Liver (tissue), 9 donors: Measurements from ENCODE around the gene ZNF827. TPM values are rescaled to one million over a fixed set of nuclear protein-coding genes. Genes with fewer than 3 reads are reported as not detected.

Source experiments
- DNase-seq: peaks from one replicate; pipeline ENCODE4 v3.0.0-alpha.2; 2017; ENCODE audit warnings: low spot score
- H3K27ac ChIP-seq, 2 donors: one replicate each; pipeline ENCODE4 v1.7.0; 2013; ENCODE audit warnings: inconsistent platforms in 2 of 2, low read length in 2 of 2, control low read depth in 1 of 2, low read depth in 1 of 2, mild to moderate bottlenecking in 1 of 2
- H3K27me3 ChIP-seq, 4 donors: one replicate each; pipeline versions ENCODE4 v1.6.1 to v1.7.0; 2013; ENCODE audit warnings: low read length in 3 of 4, inconsistent platforms in 1 of 4, mild to moderate bottlenecking in 1 of 4, moderate library complexity in 1 of 4; ENCODE audit not compliant: control insufficient read depth in 4 of 4, insufficient read depth in 4 of 4
- H3K36me3 ChIP-seq, 4 donors: one replicate each; pipeline versions ENCODE4 v1.6.1 to v1.7.0; 2013; ENCODE audit warnings: low read length in 3 of 4, mild to moderate bottlenecking in 3 of 4, low read depth in 1 of 4, moderate library complexity in 1 of 4; ENCODE audit not compliant: control insufficient read depth in 4 of 4, insufficient read depth in 3 of 4
- H3K4me1 ChIP-seq, 4 donors: one replicate each; pipeline versions ENCODE4 v1.6.1 to v1.7.0; 2013; ENCODE audit warnings: low read length in 3 of 4, mild to moderate bottlenecking in 3 of 4, moderate library complexity in 1 of 4; ENCODE audit not compliant: control insufficient read depth in 4 of 4, insufficient read depth in 4 of 4
- H3K4me3 ChIP-seq, 3 donors: one replicate each; pipeline versions ENCODE4 v1.6.1 to v1.7.0; 2013; ENCODE audit warnings: low read length in 3 of 3, control low read depth in 1 of 3, low read depth in 1 of 3, mild to moderate bottlenecking in 1 of 3
- H3K9ac ChIP-seq, 2 donors: one replicate each; pipeline ENCODE4 v1.7.0; 2013; ENCODE audit warnings: low read length in 2 of 2, mild to moderate bottlenecking in 2 of 2, moderate library complexity in 2 of 2, control low read depth in 1 of 2, low read depth in 1 of 2
- H3K9me3 ChIP-seq, 4 donors: one replicate each; pipeline versions ENCODE4 v1.6.1 to v1.7.0; 2013; ENCODE audit warnings: low read length in 3 of 4; ENCODE audit not compliant: control insufficient read depth in 4 of 4
- EGR1 ChIP-seq, 2 donors: IDR thresholded peaks; 2 replicates each; pipeline ENCODE4 v1.6.1; 2016 to 2018; ENCODE audit warnings: antibody characterized with exemption in 2 of 2, low read depth in 2 of 2
- FOXA1 ChIP-seq: IDR thresholded peaks from 2 replicates; pipeline ENCODE4 v1.6.1; 2016; ENCODE audit warnings: antibody characterized with exemption
- FOXA2 ChIP-seq: IDR thresholded peaks from 2 replicates; pipeline ENCODE4 v1.6.1; 2016; ENCODE audit warnings: antibody characterized with exemption
- GABPA ChIP-seq, 2 donors: IDR thresholded peaks in 1 of 2; conservative IDR thresholded peaks in 1 of 2; 2 replicates each; pipeline ENCODE4 v1.6.1; 2016; ENCODE audit warnings: antibody characterized with exemption in 2 of 2, mild to moderate bottlenecking in 1 of 2, moderate library complexity in 1 of 2
- HNF4A ChIP-seq, 2 donors: conservative IDR thresholded peaks; 2 replicates each; pipeline ENCODE4 v1.6.1; 2016; ENCODE audit warnings: antibody characterized with exemption in 2 of 2, mild to moderate bottlenecking in 2 of 2
- HNF4G ChIP-seq: IDR thresholded peaks from 2 replicates; pipeline ENCODE4 v1.6.1; 2016; ENCODE audit warnings: antibody characterized with exemption
- JUND ChIP-seq, 2 donors: IDR thresholded peaks; 2 replicates each; pipeline ENCODE4 v1.6.1; 2016; ENCODE audit warnings: antibody characterized with exemption in 2 of 2
- NR2F2 ChIP-seq: IDR thresholded peaks from 2 replicates; pipeline ENCODE4 v1.6.1; 2016; ENCODE audit warnings: antibody characterized with exemption
- RAD21 ChIP-seq, 2 donors: IDR thresholded peaks; 2 replicates each; pipeline ENCODE4 v1.6.1; 2016; ENCODE audit warnings: antibody characterized with exemption in 2 of 2, mild to moderate bottlenecking in 2 of 2
- RXRA ChIP-seq, 2 donors: IDR thresholded peaks; 2 replicates each; pipeline ENCODE4 v1.6.1; 2017 to 2018; ENCODE audit warnings: antibody characterized with exemption in 2 of 2, mild to moderate bottlenecking in 1 of 2
- TAF1 ChIP-seq: conservative IDR thresholded peaks from 2 replicates; pipeline ENCODE4 v1.6.1; 2016; ENCODE audit warnings: antibody characterized with exemption, mild to moderate bottlenecking
- WGBS: extraction: QIAGEN DNeasy Blood & Tissue Kit; methylation state at CpG from one replicate; pipeline ENCODE4 v1.1.7; 2013; 5-methylcytosine and 5-hydroxymethylcytosine counted together
- polyA plus RNA-seq, 2 donors: library from polyadenylated mRNA; stranded (reverse) in 1 of 2; unstranded in 1 of 2; fragments of 200-250 nt in 1 of 2; fragments of >200 nt in 1 of 2; fragmentation: Nextera tagmentation in 1 of 2; extraction: Ambion mirVana in 1 of 2; gene quantifications; one replicate each; pipeline versions ENCODE4 v1.2.1 to v1.2.3, GENCODE V29; 2013 to 2015
- total RNA-seq, 2 donors: library from RNA; depleted of rRNA; stranded (reverse); fragments of >200 nt; gene quantifications; one replicate each; pipeline ENCODE4 v1.2.3, GENCODE V29; 2014
- TF ChIP-seq, protein P1 (sequence below): IDR thresholded peaks from 2 replicates; pipeline ENCODE4 v1.6.1; 2016; ENCODE audit warnings: antibody characterized with exemption
- TF ChIP-seq, protein P2 (sequence below): IDR thresholded peaks from 2 replicates; pipeline ENCODE4 v1.6.1; 2016; ENCODE audit warnings: antibody characterized with exemption, mild to moderate bottlenecking
- TF ChIP-seq, protein P3 (sequence below): fragments of 150-350 bp; IDR thresholded peaks from 2 replicates; pipeline ENCODE4 v1.5.1; 2017; ENCODE audit warnings: improper control_type of control experiment, low read depth, low read length; ENCODE audit not compliant: missing input control
- donor health status: healthy.
- donor health status: healthy.
- donor health status: healthy.
- donor health status: healthy.
- donor health status: healthy.

The ZNF827 gene
- total and polyA plus RNA-seq, 4 donors: 0.46 to 2.9 (median 1.2) TPM

DNA sequence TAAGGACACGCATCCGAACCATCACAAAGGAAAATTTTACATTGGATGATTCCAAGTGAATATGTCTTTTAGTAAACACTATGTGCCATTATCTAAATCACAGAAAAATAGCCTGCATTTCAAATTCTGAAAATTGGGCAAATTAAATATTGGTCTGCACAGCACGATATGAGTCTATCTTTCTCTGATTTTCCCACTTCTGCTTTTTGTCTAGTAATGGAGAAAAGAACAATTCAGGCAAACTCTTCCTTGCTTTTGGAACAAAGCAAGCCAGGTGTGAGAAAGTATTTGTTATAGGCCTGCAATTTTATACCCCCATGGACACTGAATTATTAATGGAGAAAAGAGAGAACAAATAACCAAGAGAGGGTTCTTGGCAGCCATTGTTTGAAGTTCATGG is 97.8 kb downstream of the ZNF827 start:
- no peak overlapping the region for H3K9ac ChIP-seq
- 96% methylated on average over 3 of the region's 3 CpGs for WGBS
- no peaks in the 10 kb centered on the region for H3K9me3 ChIP-seq
- no peak overlapping the region for H3K27ac ChIP-seq
- H3K36me3 ChIP-seq: no peaks in the 10 kb centered on the region
- no peak for DNase-seq
- no peaks in the 10 kb centered on the region for H3K4me1 ChIP-seq
- TF ChIP-seq NR2F2: no peak
- no peak for TF ChIP-seq RXRA (IDR thresholded peaks at IDR 0.05)
- no peak for TF ChIP-seq FOXA2
- TF ChIP-seq HNF4G: no peak
- TF ChIP-seq, protein P1, sequence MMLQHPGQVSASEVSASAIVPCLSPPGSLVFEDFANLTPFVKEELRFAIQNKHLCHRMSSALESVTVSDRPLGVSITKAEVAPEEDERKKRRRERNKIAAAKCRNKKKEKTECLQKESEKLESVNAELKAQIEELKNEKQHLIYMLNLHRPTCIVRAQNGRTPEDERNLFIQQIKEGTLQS: no peak
- TF ChIP-seq, protein P2, sequence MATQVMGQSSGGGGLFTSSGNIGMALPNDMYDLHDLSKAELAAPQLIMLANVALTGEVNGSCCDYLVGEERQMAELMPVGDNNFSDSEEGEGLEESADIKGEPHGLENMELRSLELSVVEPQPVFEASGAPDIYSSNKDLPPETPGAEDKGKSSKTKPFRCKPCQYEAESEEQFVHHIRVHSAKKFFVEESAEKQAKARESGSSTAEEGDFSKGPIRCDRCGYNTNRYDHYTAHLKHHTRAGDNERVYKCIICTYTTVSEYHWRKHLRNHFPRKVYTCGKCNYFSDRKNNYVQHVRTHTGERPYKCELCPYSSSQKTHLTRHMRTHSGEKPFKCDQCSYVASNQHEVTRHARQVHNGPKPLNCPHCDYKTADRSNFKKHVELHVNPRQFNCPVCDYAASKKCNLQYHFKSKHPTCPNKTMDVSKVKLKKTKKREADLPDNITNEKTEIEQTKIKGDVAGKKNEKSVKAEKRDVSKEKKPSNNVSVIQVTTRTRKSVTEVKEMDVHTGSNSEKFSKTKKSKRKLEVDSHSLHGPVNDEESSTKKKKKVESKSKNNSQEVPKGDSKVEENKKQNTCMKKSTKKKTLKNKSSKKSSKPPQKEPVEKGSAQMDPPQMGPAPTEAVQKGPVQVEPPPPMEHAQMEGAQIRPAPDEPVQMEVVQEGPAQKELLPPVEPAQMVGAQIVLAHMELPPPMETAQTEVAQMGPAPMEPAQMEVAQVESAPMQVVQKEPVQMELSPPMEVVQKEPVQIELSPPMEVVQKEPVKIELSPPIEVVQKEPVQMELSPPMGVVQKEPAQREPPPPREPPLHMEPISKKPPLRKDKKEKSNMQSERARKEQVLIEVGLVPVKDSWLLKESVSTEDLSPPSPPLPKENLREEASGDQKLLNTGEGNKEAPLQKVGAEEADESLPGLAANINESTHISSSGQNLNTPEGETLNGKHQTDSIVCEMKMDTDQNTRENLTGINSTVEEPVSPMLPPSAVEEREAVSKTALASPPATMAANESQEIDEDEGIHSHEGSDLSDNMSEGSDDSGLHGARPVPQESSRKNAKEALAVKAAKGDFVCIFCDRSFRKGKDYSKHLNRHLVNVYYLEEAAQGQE: no peak
- no peak for TF ChIP-seq GABPA (IDR thresholded peaks at IDR 0.05 in 1 of 2, conservative IDR thresholded peaks at IDR 0.05 in 1 of 2)
- TF ChIP-seq JUND (IDR thresholded peaks at IDR 0.05): no peak
- no peak for TF ChIP-seq EGR1 (IDR thresholded peaks at IDR 0.05; ENCODE audit: low read depth in 2 of 2)
- no peak for TF ChIP-seq FOXA1
- H3K4me3 ChIP-seq: no peak overlapping the region
- no peaks in the 10 kb centered on the region for H3K27me3 ChIP-seq

DNA sequence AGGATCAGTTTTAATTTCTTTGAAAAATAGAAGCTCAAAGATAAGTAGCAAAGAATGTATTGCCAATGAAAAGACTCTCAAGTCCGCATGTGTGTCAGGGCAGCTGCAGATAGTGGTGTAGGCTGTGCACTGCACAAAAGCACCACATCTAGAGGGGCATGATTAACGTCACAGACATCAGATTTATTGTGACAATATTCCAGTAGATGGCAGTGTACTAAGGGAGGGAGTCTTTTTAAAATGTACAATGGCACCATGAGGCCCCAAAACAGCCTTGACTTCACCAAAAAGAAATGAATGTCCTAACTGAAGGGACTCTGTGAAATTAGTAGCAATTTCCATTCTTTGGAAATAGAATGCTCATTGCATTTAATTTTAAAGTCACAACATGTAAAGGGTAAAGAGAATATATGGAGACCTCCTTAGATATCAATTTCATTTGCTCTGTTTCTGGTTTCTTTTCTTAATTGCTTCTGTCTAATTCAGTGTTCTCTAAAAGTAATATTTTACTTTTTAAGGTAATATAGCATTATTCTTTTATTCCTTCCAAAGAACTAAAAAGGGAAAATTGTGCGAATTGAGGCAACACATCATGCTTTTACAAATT is 98.4 kb downstream of the ZNF827 start:
- Histone ChIP-seq H3K4me1 (no peaks in the 10 kb centered on the region), H3K4me3 (no peak overlapping the region), H3K36me3 (no peaks in the 10 kb centered on the region), H3K9me3 (no peaks in the 10 kb centered on the region), H3K9ac (no peak overlapping the region), H3K27ac (no peak overlapping the region), H3K27me3 (no peaks in the 10 kb centered on the region)
- WGBS: 56% methylated on average over 3 of the region's 3 CpGs
- TF ChIP-seq GABPA (IDR thresholded peaks at IDR 0.05 in 1 of 2, conservative IDR thresholded peaks at IDR 0.05 in 1 of 2): no peak
- no peak for TF ChIP-seq HNF4A (conservative IDR thresholded peaks at IDR 0.05)
- TF ChIP-seq RAD21 (IDR thresholded peaks at IDR 0.05): peak; percentile 74 to 87
- no peak for TF ChIP-seq TAF1
- TF ChIP-seq, protein P3, sequence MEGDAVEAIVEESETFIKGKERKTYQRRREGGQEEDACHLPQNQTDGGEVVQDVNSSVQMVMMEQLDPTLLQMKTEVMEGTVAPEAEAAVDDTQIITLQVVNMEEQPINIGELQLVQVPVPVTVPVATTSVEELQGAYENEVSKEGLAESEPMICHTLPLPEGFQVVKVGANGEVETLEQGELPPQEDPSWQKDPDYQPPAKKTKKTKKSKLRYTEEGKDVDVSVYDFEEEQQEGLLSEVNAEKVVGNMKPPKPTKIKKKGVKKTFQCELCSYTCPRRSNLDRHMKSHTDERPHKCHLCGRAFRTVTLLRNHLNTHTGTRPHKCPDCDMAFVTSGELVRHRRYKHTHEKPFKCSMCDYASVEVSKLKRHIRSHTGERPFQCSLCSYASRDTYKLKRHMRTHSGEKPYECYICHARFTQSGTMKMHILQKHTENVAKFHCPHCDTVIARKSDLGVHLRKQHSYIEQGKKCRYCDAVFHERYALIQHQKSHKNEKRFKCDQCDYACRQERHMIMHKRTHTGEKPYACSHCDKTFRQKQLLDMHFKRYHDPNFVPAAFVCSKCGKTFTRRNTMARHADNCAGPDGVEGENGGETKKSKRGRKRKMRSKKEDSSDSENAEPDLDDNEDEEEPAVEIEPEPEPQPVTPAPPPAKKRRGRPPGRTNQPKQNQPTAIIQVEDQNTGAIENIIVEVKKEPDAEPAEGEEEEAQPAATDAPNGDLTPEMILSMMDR: peak; percentile 50
- DNase-seq: no peak
